Esophagus muscularis mucosa (tissue), 4 donors: ENCODE results near the gene DROSHA.

ENCODE experiments used
- CTCF ChIP-seq, 3 experiments: fragments of 200-600 bp in 2 of 3; fragments of 450-650 bp in 1 of 3; sonication (generic) in 2 of 3; IDR thresholded peaks; one replicate each; pipeline ENCODE4 v1.5.1; 2017 to 2019; ENCODE audit warnings: antibody characterized with exemption in 3 of 3, mild to moderate bottlenecking in 2 of 3, moderate library complexity in 1 of 3
- EP300 ChIP-seq: sonication (generic); formaldehyde crosslinking; IDR thresholded peaks from one replicate; pipeline ENCODE4 v1.6.1; 2017; ENCODE audit warnings: antibody characterized with exemption
- POLR2A ChIP-seq: fragments of 450-650 bp; IDR thresholded peaks from one replicate; pipeline ENCODE4 v1.6.1; 2017; ENCODE audit warnings: antibody characterized with exemption, moderate library complexity, mild to moderate bottlenecking, low read depth

GRCh38 chr5:31577438-31577837, 45.5 kb upstream of the DROSHA start:
- TF ChIP-seq CTCF (IDR thresholded peaks at IDR 0.05) (no peak), POLR2A (no peak), EP300 (no peak)
